H1 (cell line): ENCODE data around the gene SPTBN1. TPM values are rescaled to one million over a fixed set of nuclear protein-coding genes. Genes with fewer than 3 reads are reported as not detected.

Experiments used
- CTCF ChIA-PET: fragments of 300-600 bp; sonication (Branson Sonifier 250); formaldehyde crosslinking; loops from one replicate; lab custom pipeline; 2021; ENCODE audit not compliant: partially characterized antibody; lab: Charles Lee
- POLR2A ChIA-PET: fragments of 300-600 bp; sonication (Branson Sonifier 250); formaldehyde crosslinking; loops from one replicate; lab custom pipeline; 2021; ENCODE audit warnings: inconsistent platforms; ENCODE audit not compliant: partially characterized antibody; lab: Charles Lee
- DNase-seq, 2 experiments: peaks; one replicate each; pipeline versions ENCODE4 v3.0.0 to v3.0.0-alpha.2; 2010 to 2022; ENCODE audit warnings: low spot score in 2 of 2, low read depth in 1 of 2, mixed read lengths in 1 of 2
- FAIRE-seq: peaks from 2 replicates; lab custom pipeline; 2011; peaks lifted over from hg19 to GRCh38; lab: Jason Lieb, UNC
- H2AFZ ChIP-seq: 2 replicates; pipeline ENCODE4 v1.8.1; 2012; ENCODE audit warnings: low read length, inconsistent platforms
- H2AK5ac ChIP-seq: 2 replicates; pipeline ENCODE4 v1.6.1; 2013; ENCODE audit warnings: low read depth, low read length
- H2BK120ac ChIP-seq: replicated peaks from 2 replicates; pipeline ENCODE3; 2013; ENCODE audit warnings: low read depth, low read length, inconsistent platforms
- H2BK12ac ChIP-seq: 2 replicates; pipeline ENCODE4 v1.6.1; 2013; ENCODE audit warnings: low read depth, low read length
- H2BK15ac ChIP-seq: 2 replicates; pipeline ENCODE4 v1.6.1; 2013; ENCODE audit warnings: low read length
- H2BK20ac ChIP-seq: 2 replicates; pipeline ENCODE4 v1.6.1; 2013; ENCODE audit warnings: low read length
- H2BK5ac ChIP-seq: 2 replicates; pipeline ENCODE4 v1.6.1; 2013; ENCODE audit warnings: low read depth, low read length
- H3K14ac ChIP-seq: 2 replicates; pipeline ENCODE4 v1.6.1; 2013; ENCODE audit warnings: inconsistent platforms; ENCODE audit not compliant: insufficient read length
- H3K18ac ChIP-seq: 2 replicates; pipeline ENCODE4 v1.6.1; 2013; ENCODE audit warnings: low read length; ENCODE audit errors: extremely low read depth
- H3K23ac ChIP-seq: 2 replicates; pipeline ENCODE4 v1.6.1; 2013; ENCODE audit warnings: inconsistent platforms; ENCODE audit not compliant: insufficient read length
- H3K23me2 ChIP-seq: 2 replicates; pipeline ENCODE4 v1.6.1; 2013; ENCODE audit warnings: low read depth, low read length
- H3K27ac ChIP-seq: 2 replicates; pipeline ENCODE4 v1.6.1; 2011; ENCODE audit warnings: low read depth, low read length, inconsistent platforms
- H3K27me3 ChIP-seq, 4 experiments: replicated peaks in 1 of 4; 1 replicate in 1 of 4; 2 replicates in 3 of 4; pipeline versions ENCODE4 v1.6.1 to v1.8.1; 2011 to 2013; ENCODE audit warnings: low read length in 3 of 4, mild to moderate bottlenecking in 3 of 4, inconsistent platforms in 2 of 4, mixed read lengths in 2 of 4, moderate library complexity in 1 of 4; ENCODE audit not compliant: control insufficient read depth in 3 of 4, insufficient read depth in 3 of 4; ENCODE audit errors: extremely low read depth in 1 of 4
- H3K36me3 ChIP-seq, 4 experiments: 2 replicates each; pipeline versions ENCODE4 v1.6.1 to v1.8.1; 2011 to 2013; ENCODE audit warnings: mild to moderate bottlenecking in 4 of 4, low read length in 3 of 4, moderate library complexity in 2 of 4, control low read depth in 1 of 4, inconsistent platforms in 1 of 4; ENCODE audit not compliant: insufficient read depth in 4 of 4, control insufficient read depth in 2 of 4
- H3K4ac ChIP-seq: replicated peaks from 2 replicates; pipeline ENCODE3; 2013; ENCODE audit warnings: low read length, low read depth, mixed read lengths, inconsistent platforms; ENCODE audit not compliant: insufficient read length
- H3K4me1 ChIP-seq, 4 experiments: replicated peaks in 1 of 4; 1 replicate in 1 of 4; 2 replicates in 3 of 4; pipeline versions ENCODE4 v1.6.1 to v1.8.1; 2011 to 2013; ENCODE audit warnings: low read length in 3 of 4, inconsistent platforms in 2 of 4, mixed read lengths in 1 of 4; ENCODE audit not compliant: insufficient read depth in 4 of 4, control insufficient read depth in 3 of 4
- H3K4me2 ChIP-seq, 2 experiments: 2 replicates each; pipeline versions ENCODE4 v1.6.1 to v1.8.1; 2011 to 2013; ENCODE audit warnings: low read depth in 2 of 2, low read length in 2 of 2, control low read depth in 1 of 2, inconsistent platforms in 1 of 2, mild to moderate bottlenecking in 1 of 2; ENCODE audit not compliant: insufficient read depth in 1 of 2
- H3K4me3 ChIP-seq, 4 experiments: fragments of 200-600, 300-600 bp in 1 of 4; sonication (generic), shearing (Covaris generic), sonication (Bioruptor Twin) in 1 of 4; 2 replicates each; pipeline versions ENCODE4 v1.5.1 to v1.8.1; 2011 to 2016; ENCODE audit warnings: low read length in 4 of 4, low read depth in 3 of 4, control low read depth in 2 of 4, inconsistent platforms in 2 of 4, mild to moderate bottlenecking in 2 of 4, mixed read lengths in 1 of 4, moderate library complexity in 1 of 4; ENCODE audit not compliant: insufficient read depth in 2 of 4; ENCODE audit errors: extremely low read depth in 1 of 4
- H3K56ac ChIP-seq: replicated peaks from 2 replicates; pipeline ENCODE3; 2013; ENCODE audit warnings: low read depth, mild to moderate bottlenecking, mixed read lengths, low read length, inconsistent platforms; ENCODE audit not compliant: insufficient read length
- H3K79me1 ChIP-seq: 2 replicates; pipeline ENCODE4 v1.6.1; 2013; ENCODE audit warnings: low read depth, low read length, control low read depth
- H3K79me2 ChIP-seq, 2 experiments: 2 replicates each; pipeline versions ENCODE4 v1.6.1 to v1.8.1; 2012 to 2013; ENCODE audit warnings: low read length in 2 of 2, mild to moderate bottlenecking in 2 of 2, inconsistent platforms in 1 of 2; ENCODE audit not compliant: insufficient read depth in 2 of 2, control insufficient read depth in 1 of 2
- H3K9ac ChIP-seq, 4 experiments: replicated peaks in 1 of 4; 1 replicate in 1 of 4; 2 replicates in 3 of 4; pipeline versions ENCODE4 v1.6.1 to v1.8.1; 2011 to 2013; ENCODE audit warnings: low read depth in 3 of 4, low read length in 3 of 4, control low read depth in 2 of 4, mild to moderate bottlenecking in 2 of 4, moderate library complexity in 2 of 4, inconsistent platforms in 1 of 4; ENCODE audit errors: extremely low read depth in 1 of 4
- H3K9me3 ChIP-seq, 2 experiments: 2 replicates each; pipeline versions ENCODE4 v1.6.1 to v1.8.1; 2012 to 2013; ENCODE audit warnings: mild to moderate bottlenecking in 2 of 2, moderate library complexity in 2 of 2, control low read depth in 1 of 2, inconsistent platforms in 1 of 2, low read depth in 1 of 2, low read length in 1 of 2, mixed read lengths in 1 of 2; ENCODE audit not compliant: insufficient read depth in 2 of 2
- H4K20me1 ChIP-seq, 2 experiments: replicated peaks in 1 of 2; 2 replicates each; pipeline versions ENCODE3 to v1.8.1; 2011 to 2013; ENCODE audit warnings: inconsistent platforms in 2 of 2, low read length in 2 of 2, mild to moderate bottlenecking in 1 of 2; ENCODE audit not compliant: insufficient read depth in 2 of 2, control insufficient read depth in 1 of 2
- H4K5ac ChIP-seq: 2 replicates; pipeline ENCODE4 v1.6.1; 2013; ENCODE audit warnings: low read length, low read depth, mixed read lengths, inconsistent platforms; ENCODE audit not compliant: insufficient read length
- H4K8ac ChIP-seq: 2 replicates; pipeline ENCODE4 v1.8.0; 2013; ENCODE audit warnings: mild to moderate bottlenecking, moderate library complexity, low read length, inconsistent platforms; ENCODE audit not compliant: insufficient read depth; ENCODE audit errors: extremely low read depth
- H4K91ac ChIP-seq: replicated peaks from 2 replicates; pipeline ENCODE3; 2013; ENCODE audit warnings: low read length, mixed read lengths, inconsistent platforms; ENCODE audit not compliant: insufficient read length
- CBX8 ChIP-seq: fragments of 300-800, 300-1000 bp; sonication (generic); IDR thresholded peaks from 2 replicates; pipeline ENCODE4 v1.7.1; 2016; ENCODE audit warnings: low read depth, low read length, borderline replicate concordance
- CHD1 ChIP-seq: IDR thresholded peaks from 2 replicates; pipeline ENCODE4 v1.6.1; 2012; ENCODE audit warnings: low read depth, low read length, improper control_type of control experiment
- EZH2 ChIP-seq: fragments of 200-600 bp; sonication (generic); IDR thresholded peaks from 2 replicates; pipeline ENCODE4 v1.7.1; 2012; ENCODE audit warnings: low read depth, mild to moderate bottlenecking, moderate library complexity, low read length, inconsistent platforms; ENCODE audit not compliant: severe bottlenecking
- KDM1A ChIP-seq: fragments of 200-600, 300-600 bp; sonication (generic); IDR thresholded peaks from 2 replicates; pipeline ENCODE4 v1.7.1; 2016; ENCODE audit warnings: mild to moderate bottlenecking, low read length, borderline replicate concordance
- KDM5A ChIP-seq: fragments of 200-600 bp; IDR thresholded peaks from 2 replicates; pipeline ENCODE4 v1.7.1; 2012; ENCODE audit warnings: mild to moderate bottlenecking, low read length, inconsistent platforms, mixed read lengths
- POLR2AphosphoS5 ChIP-seq: IDR thresholded peaks from 2 replicates; pipeline ENCODE4 v1.6.1; 2011; ENCODE audit warnings: low read depth, low read length
- POU5F1 ChIP-seq: IDR thresholded peaks from 2 replicates; pipeline ENCODE4 v1.6.1; 2011; ENCODE audit warnings: low read depth, mild to moderate bottlenecking, low read length, moderate library complexity
- RXRA ChIP-seq: IDR thresholded peaks from 2 replicates; pipeline ENCODE4 v1.6.1; 2011; ENCODE audit warnings: low read depth, mild to moderate bottlenecking, low read length, moderate library complexity; ENCODE audit not compliant: insufficient read depth
- SAP30 ChIP-seq: fragments of 300-600 bp; sonication (generic); IDR thresholded peaks from 2 replicates; pipeline ENCODE4 v1.7.1; 2012; ENCODE audit warnings: low read length, moderate library complexity, mild to moderate bottlenecking, inconsistent platforms; ENCODE audit not compliant: insufficient read depth, insufficient replicate concordance
- SP2 ChIP-seq: IDR thresholded peaks from 2 replicates; pipeline ENCODE4 v1.6.1; 2012; ENCODE audit warnings: mild to moderate bottlenecking, low read length, inconsistent platforms
- TCF12 ChIP-seq: IDR thresholded peaks from 2 replicates; pipeline ENCODE4 v1.6.1; 2011; ENCODE audit warnings: low read depth, mild to moderate bottlenecking, low read length
- WGBS, 2 experiments: shearing (Covaris generic) in 1 of 2; methylation state at CpG; one replicate each; pipeline versions ENCODE4 v1.1.6 to v1.1.7; 2013 to 2015; ENCODE audit warnings: low lambda C conversion rate in 2 of 2, mixed read lengths in 2 of 2, inconsistent platforms in 1 of 2, low coverage in 1 of 2, missing lambda C conversion rate in 1 of 2; ENCODE audit not compliant: insufficient replicate concordance in 2 of 2, insufficient coverage in 1 of 2, insufficient read length in 1 of 2; ENCODE audit errors: extremely low coverage in 1 of 2, missing lambda C conversion rate in 1 of 2; 5-methylcytosine and 5-hydroxymethylcytosine counted together
- polyA plus RNA-seq, 7 experiments: library from polyadenylated mRNA; depleted of rRNA in 3 of 7; stranded (reverse) in 5 of 7; unstranded in 2 of 7; fragments of >200 nt in 5 of 7; fragments of 200-250 nt in 2 of 7; gene quantifications; 1 replicate in 5 of 7; 2 replicates in 1 of 7; 4 replicates in 1 of 7; pipeline versions ENCODE4 v1.2.1 to v1.2.3, GENCODE V29; 2011 to 2013; ENCODE audit warnings: missing spikeins in 2 of 7, mixed read lengths in 2 of 7
- total RNA-seq: library from RNA; stranded (reverse); fragmentation: NEBNext Ultra II Directional; extraction: Animal tissue kit (Norgen Biotek cat#: 25700); gene quantifications from 2 replicates; pipeline ENCODE4 v1.2.1, GENCODE V29; 2021
- TF ChIP-seq, protein P1 (sequence below): IDR thresholded peaks from 2 replicates; pipeline ENCODE4 v1.6.1; 2011; ENCODE audit warnings: low read depth, mild to moderate bottlenecking, low read length; ENCODE audit not compliant: insufficient read depth

The SPTBN1 gene
- total and polyA plus RNA-seq, 2 of the 8 experiments (the other 6 are each of a cell fraction or from before 2014, with no cell fraction given): 31.8 to 180 TPM

DNA sequence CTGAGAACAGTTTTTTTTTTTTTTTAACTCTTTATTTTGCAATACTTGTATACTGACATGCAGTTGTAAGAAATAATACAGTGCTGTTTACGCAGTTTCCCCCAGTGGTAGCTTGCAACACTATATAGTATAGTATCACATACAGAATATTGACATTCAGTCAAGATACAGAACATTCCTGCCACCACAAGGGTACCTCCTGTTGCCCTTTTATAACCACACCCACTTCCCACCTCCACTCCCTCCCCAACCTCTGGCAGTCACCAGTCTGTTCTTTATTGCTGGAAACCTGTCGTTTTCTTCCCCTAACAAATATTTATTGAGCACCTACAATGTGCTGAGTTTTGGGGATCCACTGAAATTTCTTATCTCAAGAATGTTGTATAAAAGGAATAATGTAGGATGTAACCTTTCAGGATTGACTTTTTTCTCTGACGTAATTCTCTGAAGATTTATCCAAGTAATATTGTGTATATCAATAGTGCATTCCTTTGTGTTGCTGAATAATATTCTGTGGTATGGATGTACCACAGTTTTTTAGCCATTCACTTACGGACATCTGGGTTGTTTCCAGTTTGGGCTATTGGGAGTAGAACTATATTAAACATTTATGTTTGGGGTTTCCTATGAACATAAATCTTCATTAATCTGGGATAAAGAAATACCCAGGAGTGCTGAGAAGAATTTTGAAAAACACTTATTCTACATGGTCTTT is 215.9 kb downstream of the SPTBN1 start:
- H3K9ac ChIP-seq: no peak overlapping the region
- POLR2A ChIA-PET: interaction anchor here (0.6 to 1.1 kb wide), 4 partner anchors 10 to 1715 kb away, joined by 3 to 5 read pairs (median 3); no protein-coding TSS in a partner anchor
- no peak overlapping the region for H4K8ac ChIP-seq
- no peak overlapping the region for H2BK15ac ChIP-seq
- FAIRE-seq (no peak), DNase-seq (no peak)
- no peak overlapping the region for H2AK5ac ChIP-seq
- H3K4me2 ChIP-seq: no peak overlapping the region
- no peak overlapping the region for H3K27ac ChIP-seq
- no peak overlapping the region for H3K14ac ChIP-seq
- H4K5ac ChIP-seq: no peak overlapping the region
- no peaks in the 10 kb centered on the region for H3K27me3 ChIP-seq
- peaks cover 0 to 3% (median 0%) of the 10 kb centered on the region in 4 experiments; a peak in 3 of 7 replicates for H3K4me1 ChIP-seq
- no peak overlapping the region for H3K23ac ChIP-seq
- 85% methylated on average over 4 of the region's 4 CpGs; no CpG with 5 or more reads in 1 of the 2 experiments for WGBS, 2 experiments
- H3K4me3 ChIP-seq: no peak overlapping the region
- no peak overlapping the region for H2BK12ac ChIP-seq
- H2AFZ ChIP-seq: no peak overlapping the region
- CTCF ChIA-PET: interaction anchor here (0.5 to 11.9 kb wide), 7 partner anchors 8 to 540 kb away, joined by 3 to 138 read pairs (median 4); no protein-coding TSS in a partner anchor
- H3K79me2 ChIP-seq: no peaks in the 10 kb centered on the region
- H3K9me3 ChIP-seq: no peaks in the 10 kb centered on the region
- H3K79me1 ChIP-seq: no peaks in the 10 kb centered on the region
- no peak overlapping the region for H3K18ac ChIP-seq
- no peak overlapping the region for H4K91ac ChIP-seq
- H3K23me2 ChIP-seq: no peaks in the 10 kb centered on the region
- H2BK120ac ChIP-seq: no peak overlapping the region
- peaks cover 0 to 2% of the 10 kb centered on the region in 2 experiments for H4K20me1 ChIP-seq
- no peak overlapping the region for H3K4ac ChIP-seq
- no peak overlapping the region for H3K56ac ChIP-seq
- no peak overlapping the region for H2BK20ac ChIP-seq
- TF ChIP-seq EZH2: no peak
- TF ChIP-seq, protein P1, sequence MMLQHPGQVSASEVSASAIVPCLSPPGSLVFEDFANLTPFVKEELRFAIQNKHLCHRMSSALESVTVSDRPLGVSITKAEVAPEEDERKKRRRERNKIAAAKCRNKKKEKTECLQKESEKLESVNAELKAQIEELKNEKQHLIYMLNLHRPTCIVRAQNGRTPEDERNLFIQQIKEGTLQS: no peak
- no peak for TF ChIP-seq POLR2AphosphoS5
- no peak for TF ChIP-seq SP2
- TF ChIP-seq POU5F1: no peak
- TF ChIP-seq SAP30: no peak
- no peak for TF ChIP-seq TCF12
- TF ChIP-seq CBX8: no peak
- no peak for TF ChIP-seq KDM5A
- no peak for TF ChIP-seq CHD1
- TF ChIP-seq RXRA: no peak
- no peak for TF ChIP-seq KDM1A
- H3K36me3 ChIP-seq: peaks cover 7 to 36% (median 26%) of the 10 kb centered on the region in 4 experiments
- H2BK5ac ChIP-seq: no peak overlapping the region
